Heart left ventricle (tissue), 13 donors: ENCODE data around the gene RFPL4AL1.

Experiments
- CTCF ChIP-seq, 12 donors: fragments of 200-600 bp; sonication (generic) in 4 of 12; IDR thresholded peaks; one replicate each; pipeline versions ENCODE4 v1.5.0 to v1.8.0; 2018 to 2022; ENCODE audit warnings: antibody characterized with exemption in 12 of 12, mild to moderate bottlenecking in 5 of 12
- POLR2A ChIP-seq, 2 donors: fragments of 450-650 bp; IDR thresholded peaks; one replicate each; pipeline ENCODE4 v1.6.1; 2017; ENCODE audit warnings: antibody characterized with exemption in 2 of 2, mild to moderate bottlenecking in 2 of 2, moderate library complexity in 2 of 2
- donor health status: ischemic (EF 13 %, LVEDD 7.1; RV severe dilation, severe dysfunction).
- donor health status: DM: no; HTN: yes; CAD: no.
- donor health status: DM: no; HTN: no; CAD: no.
- donor health status: ischemic (EF 25% LVEDD 6.9; RV normal size, moderate dysfunction).
- donor health status: ischemic (EF 25% LVEDD 5.7; RV mildly dilated, moderate dysfunction).
- donor health status: ischemic (EF 35%, LVEDD 5.7; RV mildly dilated, moderate dysfunction).
- donor health status: nonischemic (EF 11% LVEDD 7.7; RV severe dilation, severe dysfunction).
- donor health status: DM: yes; HTN: yes; CAD: no.
- donor health status: PGD.
- donor health status: ischemic (EF 29% LVEDD 5.4; RV normal size, mild dysfunction).
- donor health status: nonischemic (EF 23%, LVEDD 6.1; RV moderate dilation, normal function).

- no peak for TF ChIP-seq CTCF (IDR thresholded peaks at IDR 0.05)
- TF ChIP-seq POLR2A (IDR thresholded peaks at IDR 0.05): no peak
Measured at GRCh38 chr19:55750715-55751114, 18.2 kb upstream of the RFPL4AL1 start.
